Fibroblast of lung (primary cell): Measurements from ENCODE around the gene FBXO33.

Experiments used
- CTCF ChIP-seq, 2 donors: IDR thresholded peaks in 1 of 2; conservative IDR thresholded peaks in 1 of 2; 1 replicate in 1 of 2; 2 replicates in 1 of 2; pipeline ENCODE4 v1.5.1; 2011 to 2012; ENCODE audit warnings: low read length in 2 of 2, control low read depth in 1 of 2, inconsistent platforms in 1 of 2, low read depth in 1 of 2, mild to moderate bottlenecking in 1 of 2
- EZH2 ChIP-seq: IDR thresholded peaks from 2 replicates; pipeline ENCODE4 v1.5.1; 2012; ENCODE audit warnings: low read length, control low read depth, mild to moderate bottlenecking; ENCODE audit errors: missing control alignments

- no peak for TF ChIP-seq CTCF (conservative IDR thresholded peaks at IDR 0.05 in 1 of 2, IDR thresholded peaks at IDR 0.05 in 1 of 2; ENCODE audit: low read depth in 1 of 2, low read length in 2 of 2)
- TF ChIP-seq EZH2, result no peak
These were observed 22.8 kb upstream of the FBXO33 start for GRCh38 chr14:39454906-39455539.
